GM19372 (cell line): ENCODE data around the gene PYGB.
"Not testable (repeated sequence)": the region's sequence is repeated elsewhere in the genome, so short reads cannot be mapped to it uniquely, and the experiment has no call there.

Experiments used
- ATAC-seq: cut with Tn5 transposase; IDR thresholded peaks from one replicate; pipeline ENCODE4 v1.9.1; 2021; ENCODE audit warnings: mild to moderate bottlenecking, low read depth, moderate library complexity; ENCODE audit not compliant: unreplicated experiment

Gene PYGB

DNA sequence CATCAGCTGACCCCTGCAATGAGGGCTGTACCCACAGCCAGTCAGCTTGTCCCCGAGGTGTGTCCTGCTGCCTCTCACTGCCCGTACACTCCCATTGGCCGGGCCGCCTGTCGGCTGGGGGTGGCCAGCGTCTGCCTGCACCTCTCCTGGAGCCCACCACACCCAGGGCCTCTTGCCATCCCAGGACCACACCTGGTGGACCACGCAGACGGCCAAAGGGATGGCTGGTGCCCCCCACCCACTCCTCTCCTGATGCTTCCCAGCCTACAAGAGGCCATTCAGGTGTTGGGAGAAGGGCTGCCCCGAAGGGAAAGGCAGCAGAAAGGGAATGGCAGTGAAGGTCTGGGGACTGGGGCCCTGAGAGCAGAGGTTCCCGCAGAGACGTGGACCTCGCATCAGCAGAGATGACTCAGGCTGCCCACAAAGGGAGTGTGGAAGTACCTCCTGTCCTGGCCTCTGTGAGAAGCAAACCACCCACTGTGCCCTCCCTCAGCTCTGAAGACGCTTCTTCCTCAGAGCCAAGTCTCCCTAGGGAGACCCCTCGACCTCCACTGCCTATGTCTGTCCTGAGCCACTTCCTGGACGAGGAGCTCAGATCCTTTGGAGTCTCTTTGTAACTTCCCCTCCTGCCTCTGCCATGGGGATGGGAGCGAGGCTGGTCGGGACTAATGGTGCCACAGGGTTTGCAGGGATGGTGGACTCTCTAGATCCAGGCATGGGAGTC lies 60.9 kb downstream of the PYGB start:
- ATAC-seq = no peak

DNA sequence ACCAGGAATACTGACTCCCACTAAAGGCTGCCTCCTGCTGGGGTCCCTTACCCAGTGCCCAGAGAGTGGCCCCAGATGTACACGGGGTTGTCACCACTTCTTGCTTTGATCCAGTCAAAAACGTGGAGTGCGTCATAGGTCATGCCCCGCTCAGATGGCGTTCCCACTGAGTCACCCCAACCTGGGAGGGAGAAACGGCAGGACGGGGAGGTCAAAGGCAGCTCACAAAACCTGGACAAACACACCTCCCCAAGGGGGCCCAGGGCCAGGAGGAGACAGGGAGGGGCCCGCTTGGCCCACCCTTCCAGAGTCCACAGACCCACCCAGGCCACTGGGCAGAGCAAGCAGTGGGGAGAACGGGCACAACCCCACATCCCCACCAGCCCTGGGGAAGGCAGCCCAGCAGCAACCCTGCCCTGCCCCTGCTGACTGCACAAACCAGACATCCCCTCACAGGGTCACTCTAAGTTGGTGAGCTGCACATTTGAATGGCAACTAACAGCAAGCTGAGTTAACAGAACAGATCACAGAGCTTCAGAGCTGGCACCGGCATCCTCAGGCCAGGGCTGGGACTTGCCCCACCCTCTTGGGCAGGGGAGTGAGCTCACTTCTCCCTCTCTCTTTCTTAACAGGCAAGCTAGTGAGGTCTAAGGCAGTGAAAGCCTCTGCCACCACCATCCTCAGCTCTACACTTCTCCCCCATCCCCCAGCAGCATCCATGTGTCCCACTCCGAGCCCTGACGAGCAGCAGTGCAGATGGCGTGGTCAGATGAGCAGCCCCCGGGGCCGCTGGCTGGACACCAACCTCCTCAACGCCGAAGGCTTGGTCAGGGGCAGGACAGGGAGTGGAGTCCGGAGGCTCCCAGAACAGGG lies 61.7 kb downstream of the PYGB start:
- no peak for ATAC-seq

DNA sequence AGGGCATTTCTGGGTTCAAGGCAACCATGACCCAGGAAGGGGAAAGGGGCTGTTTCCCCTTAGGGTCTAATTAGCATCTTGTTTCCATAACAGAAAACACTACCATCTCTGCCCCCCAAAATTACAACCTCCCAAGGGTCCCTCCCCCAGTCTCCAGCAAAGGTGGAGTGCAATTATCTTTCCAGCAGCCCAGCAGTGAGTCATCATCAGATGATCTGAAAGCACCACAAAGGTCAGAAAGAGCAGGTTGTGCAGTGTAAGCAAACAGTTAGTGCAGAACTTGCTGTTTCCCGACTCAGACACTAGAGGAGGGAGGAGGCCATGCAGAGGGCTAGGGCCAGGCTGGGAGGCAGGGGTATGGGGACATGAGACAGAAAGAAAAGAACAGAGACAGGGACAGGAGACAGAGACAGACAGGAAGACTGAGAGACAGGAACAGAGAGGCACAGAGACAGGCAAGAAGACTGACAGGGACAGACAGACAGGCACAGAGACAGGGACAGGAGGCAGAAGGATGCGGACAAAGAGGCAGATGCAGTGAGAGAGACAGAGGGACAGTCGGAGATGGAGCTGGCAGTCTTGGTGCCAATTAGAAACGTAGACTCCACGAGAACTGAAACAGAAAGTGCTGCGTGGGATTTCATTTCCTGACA lies 62.5 kb downstream of the PYGB start:
- peak; percentile 97 for ATAC-seq

DNA sequence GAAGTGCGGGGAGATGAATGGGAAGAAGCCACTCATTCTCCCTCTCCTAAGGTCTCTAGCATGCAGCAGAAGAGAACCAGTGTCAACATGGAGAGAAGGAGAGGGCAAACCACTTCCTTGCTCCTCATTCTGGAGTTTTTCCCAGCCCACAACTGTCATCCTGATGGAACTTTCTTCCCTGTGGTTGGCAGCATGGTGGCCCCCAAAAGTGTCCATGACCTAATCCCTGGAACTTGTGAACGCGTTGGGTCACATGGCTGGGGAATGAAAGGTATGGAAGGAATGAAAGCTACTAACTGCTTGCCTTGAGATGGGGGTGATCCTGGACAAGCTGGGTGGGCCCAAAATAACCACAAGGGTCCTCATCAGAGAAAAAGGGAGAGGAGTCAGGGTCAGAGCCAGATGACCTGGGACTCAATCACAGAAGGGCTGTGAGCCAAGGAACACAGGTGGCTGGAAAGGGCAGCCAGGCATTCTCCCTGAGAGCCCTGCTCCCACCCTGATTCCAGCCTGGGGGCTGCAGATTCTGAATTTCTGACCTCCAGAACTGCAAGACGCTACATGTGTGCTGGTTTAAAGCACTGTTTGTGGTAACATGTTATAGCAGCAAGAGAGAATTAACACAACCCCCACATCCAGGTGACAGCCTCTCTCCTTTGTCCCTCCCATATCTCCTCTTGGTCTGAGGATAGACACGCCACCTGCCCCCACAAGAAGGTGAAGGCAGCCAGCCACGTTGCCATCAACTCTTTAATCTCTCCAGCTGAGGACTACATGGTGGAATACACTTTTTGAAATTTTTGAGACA lies 63.2 kb downstream of the PYGB start:
- ATAC-seq = no peak

DNA sequence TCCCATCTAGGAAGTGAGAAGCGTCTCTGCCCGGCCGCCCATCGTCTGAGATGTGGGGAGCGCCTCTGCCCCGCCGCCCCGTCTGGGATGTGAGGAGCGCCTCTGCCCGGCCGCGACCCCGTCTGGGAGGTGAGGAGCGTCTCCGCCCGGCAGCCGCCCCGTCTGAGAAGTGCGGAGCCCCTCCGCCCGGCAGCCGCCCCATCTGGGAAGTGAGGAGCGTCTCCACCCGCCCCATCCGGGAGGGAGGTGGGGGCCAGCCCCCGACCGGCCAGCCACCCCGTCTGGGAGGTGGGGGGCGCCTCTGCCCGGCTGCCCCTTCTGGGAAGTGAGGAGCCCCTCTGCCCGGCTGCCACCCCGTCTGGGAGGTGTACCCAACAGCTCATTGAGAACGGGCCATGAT lies 64.8 kb downstream of the PYGB start:
- not testable (repeated sequence) for ATAC-seq

DNA sequence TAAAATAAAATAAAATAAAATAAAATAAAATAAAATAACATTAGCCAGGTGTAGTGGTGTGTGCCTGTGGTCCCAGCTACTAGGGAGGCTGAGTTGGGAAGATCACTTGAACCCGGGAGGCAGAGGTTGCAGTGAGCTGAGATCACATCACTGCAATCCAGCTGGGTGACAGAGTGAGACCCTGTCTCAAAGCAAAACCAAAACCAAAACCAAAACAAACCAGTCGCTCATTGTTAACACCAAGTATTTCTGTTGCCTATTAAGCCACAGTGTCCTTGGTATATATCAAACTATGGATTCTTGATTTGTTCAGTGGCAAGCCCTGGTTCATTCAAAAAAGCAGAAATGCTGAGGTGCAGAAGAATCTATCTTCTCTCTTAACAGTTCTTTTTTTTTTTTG lies 65.7 kb downstream of the PYGB start:
- no peak for ATAC-seq

DNA sequence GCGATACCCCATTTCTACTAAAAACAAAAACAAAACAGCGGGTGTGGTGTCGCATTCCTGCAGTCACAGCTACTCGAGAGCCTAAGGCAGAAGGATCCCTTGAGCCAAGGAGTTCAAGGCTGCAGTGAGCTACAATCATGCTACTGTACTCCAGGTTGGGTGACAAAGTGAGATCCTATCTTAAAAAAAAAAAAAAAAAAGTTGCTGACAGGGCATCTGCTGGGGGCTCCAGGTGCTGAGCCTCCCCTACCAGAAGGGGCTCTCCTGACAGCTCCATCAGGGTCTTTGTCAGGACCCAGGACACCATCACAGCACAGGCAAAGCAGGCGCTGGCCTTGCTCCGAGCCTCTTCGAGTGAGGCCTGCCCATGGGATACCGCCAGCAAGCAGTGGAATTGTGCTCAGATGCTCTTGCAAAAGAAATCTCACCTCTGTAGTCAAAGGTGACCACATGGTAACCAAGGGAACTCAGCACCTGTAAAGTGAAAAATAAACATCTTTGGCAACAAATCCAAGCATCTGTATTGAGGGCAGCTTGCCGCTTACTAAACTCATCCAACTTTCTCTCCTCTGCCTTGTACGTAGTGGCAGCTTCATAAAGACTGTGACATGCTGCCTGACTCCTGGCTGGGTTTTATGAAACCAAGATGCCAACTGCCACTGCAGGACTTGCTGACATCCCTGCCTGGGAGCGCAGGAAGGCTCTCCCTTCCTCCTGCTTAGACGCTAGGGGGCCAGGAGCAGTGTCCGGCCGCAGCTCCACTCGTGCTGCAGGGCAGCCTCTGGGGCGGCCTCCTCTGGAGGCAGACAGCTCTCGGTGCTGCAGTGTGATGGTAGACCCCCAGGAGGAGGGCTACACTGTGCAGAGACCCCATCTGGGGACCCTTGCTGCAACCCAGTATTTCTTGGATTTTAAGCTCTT lies 66.9 kb downstream of the PYGB start:
- no peak for ATAC-seq

DNA sequence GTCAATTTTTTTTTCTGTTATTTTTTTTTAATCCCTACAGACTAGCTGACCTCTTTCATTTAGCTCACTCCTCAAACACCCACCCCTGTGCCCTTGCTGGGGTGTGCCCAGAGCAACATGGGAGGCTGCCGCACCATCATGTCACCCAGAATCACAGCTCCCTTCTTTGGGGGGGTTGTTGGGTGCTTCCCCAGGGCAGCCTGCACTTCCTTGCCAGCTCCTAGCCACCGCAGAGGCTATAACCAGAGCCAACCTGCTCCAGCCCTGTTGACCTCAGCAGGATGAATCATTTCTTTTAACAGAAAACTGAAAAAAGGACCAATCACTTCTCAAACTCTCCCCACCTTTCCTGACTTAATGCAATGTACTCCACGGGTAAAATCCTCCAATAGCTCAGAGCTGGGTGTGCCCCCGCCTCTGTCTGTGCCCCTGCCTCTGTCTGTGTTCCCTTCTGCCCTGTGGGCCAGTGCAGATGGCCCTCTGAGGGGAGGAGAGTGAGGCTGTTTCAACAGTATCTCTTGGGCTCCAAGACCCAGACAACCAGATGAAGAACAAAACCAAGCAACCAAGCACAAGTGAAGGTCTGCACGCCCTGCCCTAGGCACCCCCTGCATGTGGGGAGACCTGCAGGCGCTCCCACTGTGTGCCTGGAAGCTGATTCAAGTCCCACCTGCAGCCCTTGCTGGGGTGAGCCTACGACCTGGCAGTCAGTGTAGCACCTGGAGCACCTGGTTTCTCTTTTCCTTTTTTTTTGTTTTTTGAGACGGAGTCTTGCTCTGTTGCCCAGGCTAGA lies 67.7 kb downstream of the PYGB start:
- ATAC-seq = no peak

DNA sequence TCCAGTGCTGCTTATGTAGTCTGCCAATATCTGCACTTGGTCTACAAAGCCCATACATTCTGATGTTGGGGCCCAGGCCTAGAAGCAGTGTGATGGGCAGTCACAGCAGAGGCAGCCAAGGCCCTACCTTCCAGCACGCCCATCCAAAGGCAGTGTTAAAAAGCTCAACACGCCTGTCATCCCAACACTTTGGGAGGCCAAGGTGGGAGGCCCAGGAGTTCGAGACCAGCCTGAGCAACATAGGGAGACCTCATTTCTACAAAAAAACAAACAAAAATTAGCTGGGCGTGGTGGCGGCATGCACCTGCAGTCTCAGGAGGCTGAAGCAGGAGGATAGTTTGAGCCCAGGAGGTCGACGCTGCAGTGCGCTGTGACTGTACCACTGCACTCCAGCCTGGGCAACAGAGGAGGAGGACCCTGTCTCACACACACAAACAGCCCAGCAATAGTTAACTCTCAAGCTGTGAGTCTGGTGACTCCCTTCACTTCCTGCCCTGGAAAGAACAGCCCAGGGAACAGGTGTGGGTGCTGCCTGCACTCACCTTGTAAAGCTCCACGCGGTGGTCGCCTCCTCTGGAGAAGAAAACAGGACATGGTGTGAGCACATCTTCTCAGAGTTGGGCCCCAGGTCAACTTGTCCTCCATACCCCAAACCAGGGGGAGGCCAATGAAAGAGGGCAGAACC lies 68.8 kb downstream of the PYGB start:
- ATAC-seq = no peak

DNA sequence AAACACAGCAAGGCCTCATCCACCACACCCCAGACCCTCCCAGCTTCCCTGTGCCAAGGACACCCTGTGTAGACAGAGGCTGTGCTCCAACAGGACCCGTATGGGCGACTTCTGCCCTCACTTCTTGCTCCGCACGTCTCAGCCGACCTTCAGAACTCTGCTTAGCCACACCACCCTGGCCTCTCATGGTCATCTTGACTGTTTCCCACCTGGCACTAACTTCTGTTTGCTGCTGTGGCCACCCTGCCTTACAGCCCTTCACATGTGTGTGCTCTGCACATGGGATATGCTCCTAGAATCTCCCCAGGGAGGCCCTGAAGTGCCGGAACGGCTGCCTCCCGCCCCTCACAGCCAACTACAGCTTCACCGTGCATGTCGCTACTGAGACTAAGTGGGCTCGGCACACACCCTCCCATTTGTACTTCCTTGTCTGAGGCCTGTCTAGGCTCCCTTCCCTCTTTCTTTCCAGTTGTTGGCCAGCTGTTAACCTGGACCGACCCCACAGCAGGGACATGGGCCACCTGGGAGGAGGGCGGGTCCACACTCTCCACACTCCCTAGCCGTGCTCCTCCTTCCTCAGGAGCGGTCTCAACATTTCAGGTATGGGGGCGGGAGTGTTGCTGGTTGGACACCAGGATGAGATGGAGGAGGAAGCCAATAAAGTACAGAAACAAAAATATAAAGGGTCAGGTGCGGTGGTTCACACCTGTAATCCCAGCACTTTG lies 69.6 kb downstream of the PYGB start:
- no peak for ATAC-seq

DNA sequence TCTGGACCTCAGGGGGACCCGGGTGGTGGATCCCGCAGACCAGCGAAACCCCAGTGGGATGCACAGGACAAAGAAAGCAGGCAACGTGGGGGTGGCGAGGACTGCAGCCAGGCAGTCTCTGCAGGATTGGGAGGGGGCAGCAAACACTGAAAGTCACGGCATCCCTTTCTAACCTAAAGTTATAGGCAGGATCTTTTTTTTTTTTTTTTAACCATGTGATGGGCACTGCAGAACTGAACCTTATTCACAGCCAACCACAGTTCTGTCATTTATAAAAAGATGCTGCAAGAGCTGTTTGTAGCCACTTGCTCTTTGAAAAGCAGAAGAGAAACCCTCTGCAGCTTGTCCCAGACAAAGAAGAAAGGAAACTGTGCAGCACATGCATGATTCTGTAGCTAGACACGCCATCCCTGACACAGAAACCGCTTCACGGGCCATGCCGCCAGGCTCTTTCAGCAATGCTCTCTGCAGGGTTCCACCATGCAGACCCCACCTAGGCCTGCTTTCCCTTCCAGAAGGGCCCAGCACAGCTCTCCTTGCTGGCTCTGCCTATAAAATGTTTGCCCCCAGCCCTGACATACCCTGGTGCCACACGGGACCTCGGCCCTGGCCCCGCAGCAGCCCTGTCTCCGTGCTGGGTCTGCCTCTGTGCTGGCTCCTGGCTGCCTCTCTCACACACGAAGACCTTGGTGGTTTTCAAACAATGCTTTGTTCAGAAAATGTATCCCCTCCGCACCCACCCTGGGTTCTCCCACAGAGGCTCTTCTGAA lies 70.8 kb downstream of the PYGB start:
- peak; percentile 90 for ATAC-seq

DNA sequence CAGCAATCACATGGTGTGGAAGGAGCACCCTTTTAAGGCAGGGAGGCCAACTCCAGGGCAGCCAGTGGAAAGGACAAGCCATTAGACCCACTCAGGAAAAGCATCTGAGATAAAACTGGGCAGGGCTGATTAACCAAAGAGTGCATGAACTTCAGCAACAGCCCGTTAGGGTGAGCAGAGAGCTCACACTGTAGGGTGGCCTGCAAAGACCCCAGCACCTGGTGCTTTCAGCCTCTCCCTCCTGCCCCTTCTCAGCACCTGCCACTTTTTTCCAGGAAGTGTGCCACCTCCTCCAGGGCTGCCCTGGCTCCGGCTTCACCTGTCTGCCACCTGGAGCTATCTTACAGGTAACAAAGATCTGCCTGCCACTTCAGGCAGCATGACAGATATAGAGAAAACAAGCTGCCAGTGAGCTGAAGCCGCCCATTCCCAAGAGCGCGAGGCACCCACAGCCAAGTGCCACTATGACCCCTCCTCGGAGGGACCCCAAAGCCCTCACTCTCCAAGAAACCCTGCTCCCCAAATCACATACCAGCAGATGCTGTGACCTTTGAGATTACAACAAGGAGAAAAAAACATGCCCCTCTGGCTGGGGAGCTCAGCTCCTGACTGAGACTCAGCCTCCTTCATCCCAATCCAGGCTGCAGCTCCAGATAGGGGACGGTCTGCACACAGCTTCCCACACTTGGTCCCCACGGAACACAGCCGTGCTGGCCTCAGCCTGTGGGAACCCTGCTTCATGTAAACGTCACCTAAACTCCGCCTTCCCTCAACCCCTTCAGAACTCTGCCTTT lies 71.6 kb downstream of the PYGB start:
- ATAC-seq = no peak

DNA sequence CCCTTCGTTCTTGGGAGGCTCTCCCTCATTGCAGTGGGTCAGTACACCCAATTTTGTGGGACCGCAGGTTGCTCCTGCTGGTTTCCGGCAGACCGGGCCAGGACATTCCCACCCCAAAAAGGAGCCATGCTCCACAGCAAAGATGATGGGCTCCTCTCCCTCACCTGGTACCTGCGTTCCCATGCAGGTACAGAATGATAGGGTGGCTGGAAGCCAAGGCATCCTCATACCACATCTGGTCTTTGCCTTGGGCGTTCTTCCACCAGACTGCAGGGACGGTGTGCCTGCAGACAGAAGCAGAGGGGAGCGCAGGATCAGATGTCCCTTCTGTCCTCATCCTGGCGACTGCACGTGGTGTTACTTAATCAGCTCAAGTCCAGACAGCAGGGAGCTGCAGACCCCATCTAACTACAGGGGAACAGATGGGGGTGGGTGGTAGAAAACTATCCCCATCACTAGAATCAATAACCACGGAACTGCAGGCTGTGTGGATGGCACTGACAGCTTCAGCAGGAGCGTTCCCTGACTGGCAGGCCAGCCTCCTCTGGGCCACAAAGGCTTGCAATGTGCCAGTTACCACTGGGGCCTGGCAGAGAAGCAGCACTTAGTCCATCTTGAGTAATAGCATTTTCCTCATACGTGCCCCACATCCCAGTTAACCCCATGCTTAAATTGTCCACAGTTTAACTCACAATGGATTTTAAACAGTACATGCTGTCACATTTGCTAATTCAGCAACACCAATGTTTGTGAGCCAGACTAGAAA lies 72.3 kb downstream of the PYGB start:
- no peak for ATAC-seq

DNA sequence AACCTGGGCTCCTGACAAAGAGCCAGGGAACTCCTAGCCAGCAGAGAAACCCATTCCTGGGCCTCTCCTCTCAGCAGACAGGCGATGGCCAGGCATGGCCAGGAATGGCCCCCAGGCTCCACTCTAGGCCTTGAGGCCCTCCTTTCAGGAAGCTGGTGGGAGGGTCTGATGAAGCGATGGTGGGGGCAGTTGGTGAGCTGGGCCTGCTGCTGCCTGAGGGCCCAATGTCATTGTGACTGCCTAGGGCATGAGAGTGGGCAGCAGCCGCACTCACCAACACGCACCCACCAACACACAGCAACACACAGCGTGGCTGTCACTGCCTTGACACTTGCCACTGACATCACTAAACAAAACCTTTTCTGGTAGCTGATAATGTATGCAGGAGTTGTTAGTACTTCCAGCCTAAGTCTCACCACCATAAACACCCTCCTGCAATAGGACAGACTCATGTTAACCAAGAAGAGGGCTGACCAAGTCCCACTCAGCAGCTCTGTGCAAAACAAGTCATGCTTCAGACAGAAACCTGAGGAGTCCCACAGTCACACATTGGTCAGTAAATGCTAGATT lies 73.5 kb downstream of the PYGB start:
- ATAC-seq = no peak

DNA sequence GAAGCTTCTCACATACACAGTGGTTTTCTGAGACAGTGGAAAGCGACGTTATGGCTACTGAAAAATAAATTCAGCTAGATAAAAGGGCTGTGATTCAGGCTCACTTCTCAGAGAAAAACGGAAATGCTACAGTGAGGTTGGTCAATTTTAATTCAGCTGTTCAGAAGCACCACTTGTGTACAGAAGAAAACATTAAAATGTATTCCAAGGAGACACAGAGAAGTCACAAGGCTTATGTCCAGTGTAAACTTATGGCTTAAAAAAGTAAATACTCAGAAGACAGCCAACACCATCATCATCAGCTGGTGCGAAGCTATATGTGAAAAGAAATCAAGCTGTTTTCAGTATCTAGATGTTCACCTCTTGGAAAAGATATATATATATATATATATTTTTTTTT lies 74.1 kb downstream of the PYGB start:
- ATAC-seq = no peak
